ENCODE results near the gene MBD5. TPM values are rescaled to one million over a fixed set of nuclear protein-coding genes. Genes with fewer than 3 reads are reported as not detected.

The MBD5 gene
- total RNA-seq, 6 experiments from 2014 or later = 7.9 to 15.6 (median 11.9) TPM

DNA sequence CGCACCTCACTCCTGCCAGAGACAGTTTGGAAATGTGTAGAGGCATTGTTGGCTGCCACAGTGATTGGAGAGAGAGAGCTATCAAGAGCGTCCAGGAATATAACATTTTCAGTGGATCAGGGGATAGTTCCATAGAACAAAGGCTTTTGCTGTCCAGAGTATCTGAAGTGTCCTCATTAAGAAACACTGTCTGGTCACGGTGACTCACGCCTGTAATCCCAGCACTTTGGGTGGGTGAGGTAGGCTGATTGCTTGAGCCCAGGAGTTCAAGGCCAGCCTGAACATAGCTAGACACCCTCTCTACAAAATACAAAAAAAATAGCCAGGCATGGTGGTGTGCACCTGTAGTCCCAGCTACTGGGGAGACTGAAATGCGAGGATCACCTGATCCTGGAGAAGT, 231.1 kb downstream of the MBD5 start:
- DNase-seq = no peak
- peaks cover 0 to 10% (median 3%) of the 10 kb centered on the region in 4 donors for H3K4me1 ChIP-seq
- H3K4me3 ChIP-seq = no peak overlapping the region
- TF ChIP-seq, protein P1, sequence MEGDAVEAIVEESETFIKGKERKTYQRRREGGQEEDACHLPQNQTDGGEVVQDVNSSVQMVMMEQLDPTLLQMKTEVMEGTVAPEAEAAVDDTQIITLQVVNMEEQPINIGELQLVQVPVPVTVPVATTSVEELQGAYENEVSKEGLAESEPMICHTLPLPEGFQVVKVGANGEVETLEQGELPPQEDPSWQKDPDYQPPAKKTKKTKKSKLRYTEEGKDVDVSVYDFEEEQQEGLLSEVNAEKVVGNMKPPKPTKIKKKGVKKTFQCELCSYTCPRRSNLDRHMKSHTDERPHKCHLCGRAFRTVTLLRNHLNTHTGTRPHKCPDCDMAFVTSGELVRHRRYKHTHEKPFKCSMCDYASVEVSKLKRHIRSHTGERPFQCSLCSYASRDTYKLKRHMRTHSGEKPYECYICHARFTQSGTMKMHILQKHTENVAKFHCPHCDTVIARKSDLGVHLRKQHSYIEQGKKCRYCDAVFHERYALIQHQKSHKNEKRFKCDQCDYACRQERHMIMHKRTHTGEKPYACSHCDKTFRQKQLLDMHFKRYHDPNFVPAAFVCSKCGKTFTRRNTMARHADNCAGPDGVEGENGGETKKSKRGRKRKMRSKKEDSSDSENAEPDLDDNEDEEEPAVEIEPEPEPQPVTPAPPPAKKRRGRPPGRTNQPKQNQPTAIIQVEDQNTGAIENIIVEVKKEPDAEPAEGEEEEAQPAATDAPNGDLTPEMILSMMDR (IDR thresholded peaks at IDR 0.05) = no peak
- TF ChIP-seq POLR2A (IDR thresholded peaks at IDR 0.05) = no peak
- 100% methylated on average over 3 of the region's 5 CpGs for WGBS (ENCODE audit: insufficient coverage, low coverage, low lambda C conversion rate, missing lambda C conversion rate)
- no peak for ATAC-seq
- no peaks in the 10 kb centered on the region for H3K27me3 ChIP-seq
- H3K36me3 ChIP-seq = no peaks in the 10 kb centered on the region
- no peaks in the 10 kb centered on the region for H3K9me3 ChIP-seq
- intact Hi-C loops (cut with DNase I) = no loop called here
- no peak overlapping the region for H3K27ac ChIP-seq

GRCh38 chr2:148252646-148253045, 231.8 kb downstream of the MBD5 start:
- Histone ChIP-seq H3K36me3 (no peaks in the 10 kb centered on the region), H3K4me1 (peaks cover 0 to 10% (median 3%) of the 10 kb centered on the region in 4 donors), H3K27ac (no peak overlapping the region), H3K9me3 (no peaks in the 10 kb centered on the region), H3K27me3 (no peaks in the 10 kb centered on the region), H3K4me3 (no peak overlapping the region)
- DNase-seq (no peak), ATAC-seq (no peak)
- 59% methylated on average over 2 of the region's 2 CpGs for WGBS (ENCODE audit: insufficient coverage, low coverage, low lambda C conversion rate, missing lambda C conversion rate)
- intact Hi-C loops (cut with DNase I) = no loop called here
- no peak for TF ChIP-seq POLR2A (IDR thresholded peaks at IDR 0.05)
- TF ChIP-seq, protein P1 (IDR thresholded peaks at IDR 0.05) = no peak

DNA sequence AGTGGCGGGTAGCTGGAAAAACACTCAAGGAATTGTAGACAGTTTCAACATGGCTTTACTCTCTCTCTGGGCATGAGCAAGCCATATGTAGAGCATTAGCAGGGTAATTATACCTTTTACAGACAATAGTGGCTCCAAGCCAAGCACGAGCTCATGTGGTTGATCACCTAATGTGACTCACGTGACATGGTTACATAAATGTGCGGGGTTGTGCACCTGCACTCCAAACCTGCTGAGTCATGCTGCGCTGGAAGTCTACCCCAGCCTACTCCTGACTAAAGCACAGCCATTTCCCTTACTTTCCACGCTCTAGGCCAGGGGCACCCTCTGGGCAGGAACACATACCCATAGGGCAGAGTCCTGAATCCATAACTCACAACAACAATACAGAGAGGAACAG, 232.8 kb downstream of the MBD5 start:
- Histone ChIP-seq H3K9me3 (no peaks in the 10 kb centered on the region), H3K36me3 (no peaks in the 10 kb centered on the region), H3K4me3 (no peak overlapping the region), H3K27ac (no peak overlapping the region), H3K27me3 (no peaks in the 10 kb centered on the region), H3K4me1 (peaks cover 0 to 10% (median 3%) of the 10 kb centered on the region in 4 donors)
- no peak for DNase-seq
- 96% methylated on average over 2 of the region's 6 CpGs for WGBS (ENCODE audit: insufficient coverage, low coverage, low lambda C conversion rate, missing lambda C conversion rate)
- no peak for TF ChIP-seq POLR2A (IDR thresholded peaks at IDR 0.05)
- TF ChIP-seq, protein P1 (IDR thresholded peaks at IDR 0.05) = no peak
- ATAC-seq = no peak
- intact Hi-C loops (cut with DNase I) = no loop called here

- Histone ChIP-seq H3K9me3 (no peaks in the 10 kb centered on the region), H3K36me3 (no peaks in the 10 kb centered on the region), H3K4me3 (no peak overlapping the region), H3K27ac (peak overlapping the region in 2 of 3 donors; percentile 24 to 50), H3K27me3 (no peaks in the 10 kb centered on the region), H3K4me1 (peaks cover 0 to 10% (median 3%) of the 10 kb centered on the region in 4 donors)
- TF ChIP-seq, protein P1 (IDR thresholded peaks at IDR 0.05) = no peak
- no peak for TF ChIP-seq POLR2A (IDR thresholded peaks at IDR 0.05)
- DNase-seq (peak; percentile 82 to 93 (median 91)), ATAC-seq (peak; percentile 97 to 100 (median 98))
- 40% methylated on average over 3 of the region's 8 CpGs for WGBS (ENCODE audit: insufficient coverage, low coverage, low lambda C conversion rate, missing lambda C conversion rate)
- intact Hi-C loops (cut with DNase I) = no loop called here
These were observed 235.0 kb downstream of the MBD5 start for GRCh38 chr2:148255929-148256328.

DNA sequence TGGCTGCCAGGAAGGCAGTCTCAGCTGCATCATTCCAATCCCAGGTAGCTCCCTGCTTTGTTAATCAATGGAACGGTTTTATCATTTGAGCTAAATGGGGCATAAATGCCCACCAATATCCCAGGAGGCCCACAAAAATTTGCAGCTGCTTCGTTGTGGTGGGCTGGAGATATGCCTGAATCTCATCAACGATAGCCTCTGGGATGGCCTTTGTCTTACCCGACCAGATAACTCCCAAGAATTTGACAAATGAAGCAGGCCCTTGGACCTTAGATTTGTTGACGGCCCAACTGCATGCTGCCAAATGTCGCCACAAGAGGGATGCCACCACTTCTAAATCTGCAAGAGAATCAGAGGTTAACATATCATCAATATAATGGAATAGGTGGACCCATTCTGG, 236.4 kb downstream of the MBD5 start:
- DNase-seq (no peak), ATAC-seq (no peak)
- WGBS (ENCODE audit: insufficient coverage, low coverage, low lambda C conversion rate, missing lambda C conversion rate) = 94% methylated on average over 3 of the region's 6 CpGs
- H3K27me3 ChIP-seq = no peaks in the 10 kb centered on the region
- intact Hi-C loops (cut with DNase I) = no loop called here
- no peak for TF ChIP-seq POLR2A (IDR thresholded peaks at IDR 0.05)
- TF ChIP-seq, protein P1 (IDR thresholded peaks at IDR 0.05) = no peak
- no peaks in the 10 kb centered on the region for H3K36me3 ChIP-seq
- peaks cover 0 to 10% (median 3%) of the 10 kb centered on the region in 4 donors for H3K4me1 ChIP-seq
- H3K9me3 ChIP-seq = no peaks in the 10 kb centered on the region
- no peak overlapping the region for H3K4me3 ChIP-seq
- H3K27ac ChIP-seq = no peak overlapping the region
